Adrenal gland (tissue), 5 donors: ENCODE results near the gene SPG11.
"Not testable (repeated sequence)": the region's sequence is repeated elsewhere in the genome, so short reads cannot be mapped to it uniquely, and the experiment has no call there.

Experiments
- POLR2A ChIP-seq, 2 donors: fragments of 450-650 bp; IDR thresholded peaks; one replicate each; pipeline ENCODE4 v1.6.1; 2017; ENCODE audit warnings: antibody characterized with exemption in 2 of 2, mild to moderate bottlenecking in 2 of 2, moderate library complexity in 1 of 2
- TF ChIP-seq, protein P1 (sequence below), 6 experiments: fragments of 450-650 bp in 4 of 6; fragments of 200-600 bp in 2 of 6; sonication (generic) in 1 of 6; IDR thresholded peaks; 1 replicate in 5 of 6; 2 replicates in 1 of 6; pipeline versions ENCODE4 v1.5.1 to v1.8.0; 2016 to 2021; ENCODE audit warnings: antibody characterized with exemption in 6 of 6, mild to moderate bottlenecking in 2 of 6, moderate library complexity in 1 of 6
- donor health status: DM: no; HTN: no; CAD: no.

DNA sequence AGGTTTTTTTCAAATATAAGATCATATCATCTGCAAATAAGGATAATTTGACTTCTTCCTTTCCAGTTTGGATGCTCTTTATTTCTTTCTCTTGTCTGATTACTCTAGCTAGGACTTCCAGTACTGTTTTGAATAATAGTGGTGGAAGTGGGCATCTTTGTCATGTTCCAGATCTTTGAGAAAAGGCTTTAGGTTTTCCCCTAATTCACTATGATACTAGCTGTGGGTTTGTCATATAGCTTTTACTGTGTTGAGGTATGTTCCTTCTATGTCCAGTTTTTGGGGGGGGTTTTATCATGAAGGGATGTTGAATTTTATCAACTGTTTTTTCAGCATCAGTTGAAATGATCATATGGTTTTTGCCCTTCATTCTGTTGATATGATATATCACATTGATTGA, 37.2 kb upstream of the SPG11 start:
- TF ChIP-seq, protein P1, sequence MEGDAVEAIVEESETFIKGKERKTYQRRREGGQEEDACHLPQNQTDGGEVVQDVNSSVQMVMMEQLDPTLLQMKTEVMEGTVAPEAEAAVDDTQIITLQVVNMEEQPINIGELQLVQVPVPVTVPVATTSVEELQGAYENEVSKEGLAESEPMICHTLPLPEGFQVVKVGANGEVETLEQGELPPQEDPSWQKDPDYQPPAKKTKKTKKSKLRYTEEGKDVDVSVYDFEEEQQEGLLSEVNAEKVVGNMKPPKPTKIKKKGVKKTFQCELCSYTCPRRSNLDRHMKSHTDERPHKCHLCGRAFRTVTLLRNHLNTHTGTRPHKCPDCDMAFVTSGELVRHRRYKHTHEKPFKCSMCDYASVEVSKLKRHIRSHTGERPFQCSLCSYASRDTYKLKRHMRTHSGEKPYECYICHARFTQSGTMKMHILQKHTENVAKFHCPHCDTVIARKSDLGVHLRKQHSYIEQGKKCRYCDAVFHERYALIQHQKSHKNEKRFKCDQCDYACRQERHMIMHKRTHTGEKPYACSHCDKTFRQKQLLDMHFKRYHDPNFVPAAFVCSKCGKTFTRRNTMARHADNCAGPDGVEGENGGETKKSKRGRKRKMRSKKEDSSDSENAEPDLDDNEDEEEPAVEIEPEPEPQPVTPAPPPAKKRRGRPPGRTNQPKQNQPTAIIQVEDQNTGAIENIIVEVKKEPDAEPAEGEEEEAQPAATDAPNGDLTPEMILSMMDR (IDR thresholded peaks at IDR 0.05): not testable (repeated sequence)
- TF ChIP-seq POLR2A (IDR thresholded peaks at IDR 0.05): not testable (repeated sequence)
